Esophagus squamous epithelium (tissue), 5 donors: ENCODE data around the gene RNF213. TPM values are rescaled to one million over a fixed set of nuclear protein-coding genes. Genes with fewer than 3 reads are reported as not detected.

Experiments
- DNase-seq: peaks from one replicate; lab custom pipeline; 2025; lab: John Stamatoyannopoulos, UW
- H3K27ac ChIP-seq, 4 donors: fragments of 200-600 bp; sonication (generic); one replicate each; pipeline ENCODE4 v1.5.1; 2016 to 2019; ENCODE audit warnings: mild to moderate bottlenecking in 1 of 4
- H3K27me3 ChIP-seq, 4 donors: fragments of 200-600 bp; sonication (generic); 1 replicate in 3 of 4; 2 replicates in 1 of 4; pipeline versions ENCODE4 v1.5.1 to v1.6.0; 2017 to 2021; ENCODE audit warnings: antibody characterized with exemption in 1 of 4
- H3K36me3 ChIP-seq, 3 donors: fragments of 200-600 bp; sonication (generic); one replicate each; pipeline ENCODE4 v1.5.1; 2016 to 2019
- H3K4me1 ChIP-seq, 3 donors: fragments of 200-600 bp; sonication (generic); one replicate each; pipeline ENCODE4 v1.5.1; 2017 to 2019
- H3K4me3 ChIP-seq, 4 donors: fragments of 200-600 bp; sonication (generic); 1 replicate in 3 of 4; 2 replicates in 1 of 4; pipeline ENCODE4 v1.5.1; 2016 to 2019; ENCODE audit warnings: mild to moderate bottlenecking in 2 of 4, moderate library complexity in 1 of 4
- H3K9me3 ChIP-seq, 3 donors: fragments of 200-600 bp; sonication (generic); one replicate each; pipeline ENCODE4 v1.5.1; 2016 to 2019
- CTCF ChIP-seq, 6 experiments: fragments of 450-650 bp in 4 of 6; fragments of 200-600 bp in 2 of 6; sonication (generic) in 2 of 6; IDR thresholded peaks; one replicate each; pipeline ENCODE4 v1.5.1; 2016 to 2019; ENCODE audit warnings: antibody characterized with exemption in 6 of 6, mild to moderate bottlenecking in 4 of 6, moderate library complexity in 4 of 6
- POLR2A ChIP-seq, 4 donors: fragments of 450-650 bp; IDR thresholded peaks; one replicate each; pipeline ENCODE4 v1.6.1; 2017; ENCODE audit warnings: antibody characterized with exemption in 4 of 4, mild to moderate bottlenecking in 4 of 4, moderate library complexity in 3 of 4
- WGBS, 2 donors: methylation state at CpG; one replicate each; pipeline ENCODE4 v1.1.5; 2018; 5-methylcytosine and 5-hydroxymethylcytosine counted together
- intact Hi-C: fragments of 100-400 bp; cut with DNase I; formaldehyde crosslinking; loops from one replicate; pipeline ENCODE4 v1.15.0; 2022
- total RNA-seq, 4 donors: library from RNA; depleted of rRNA; stranded (reverse); fragments of >200 nt; gene quantifications; one replicate each; pipeline ENCODE4 v1.1.0, GENCODE V29; 2016
- donor health status: DM: yes; HTN: yes; CAD: no.

RNF213 gene
- total RNA-seq, 4 donors from 2014 or later, result 56.1 to 67.9 (median 60.9) TPM

DNA sequence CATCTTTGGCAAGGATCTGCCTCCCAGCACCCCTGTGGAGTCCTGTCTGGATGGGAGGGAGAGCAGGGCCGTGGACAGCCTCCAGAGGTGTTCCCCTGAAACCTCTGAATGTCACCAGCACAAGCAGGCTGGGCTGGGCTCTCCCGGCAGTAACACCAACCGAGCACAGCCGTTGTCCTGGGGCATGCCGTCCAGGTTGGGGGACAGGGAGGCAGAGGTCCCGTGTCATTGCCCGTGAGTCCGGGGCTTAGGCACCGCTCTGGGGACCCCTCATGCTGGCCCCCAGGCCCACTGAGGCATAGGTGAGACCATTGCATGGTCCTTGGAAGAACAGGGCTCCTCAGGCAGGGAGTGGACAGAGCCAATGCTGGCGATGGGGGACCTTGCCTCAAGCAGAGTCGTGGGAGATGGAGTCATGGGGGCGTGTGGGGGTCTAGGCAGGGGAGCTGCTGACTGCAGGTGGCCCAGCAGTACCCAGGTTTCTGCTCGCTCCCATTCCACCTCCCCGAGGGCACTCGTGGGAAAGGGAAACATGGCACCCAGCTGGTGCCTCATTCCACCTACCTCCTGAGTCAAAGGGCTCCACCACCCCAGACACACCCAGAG, 171.8 kb downstream of the RNF213 start:
- Histone ChIP-seq H3K27ac (no peak overlapping the region), H3K9me3 (no peaks in the 10 kb centered on the region), H3K27me3 (no peaks in the 10 kb centered on the region), H3K4me3 (no peak overlapping the region), H3K4me1 (peaks cover 0 to 10% (median 4%) of the 10 kb centered on the region in 3 donors), H3K36me3 (peaks cover 0 to 6% (median 0%) of the 10 kb centered on the region in 3 donors)
- TF ChIP-seq POLR2A (IDR thresholded peaks at IDR 0.05) (no peak), CTCF (IDR thresholded peaks at IDR 0.05) (no peak)
- intact Hi-C loops, result loop anchor here (5.0 kb wide), 1 partner anchor 540 kb away; no protein-coding TSS in a partner anchor
- 60 to 68% methylated on average over 1 to 6 of the region's 15 CpGs for WGBS, 2 donors
- no peak for DNase-seq

DNA sequence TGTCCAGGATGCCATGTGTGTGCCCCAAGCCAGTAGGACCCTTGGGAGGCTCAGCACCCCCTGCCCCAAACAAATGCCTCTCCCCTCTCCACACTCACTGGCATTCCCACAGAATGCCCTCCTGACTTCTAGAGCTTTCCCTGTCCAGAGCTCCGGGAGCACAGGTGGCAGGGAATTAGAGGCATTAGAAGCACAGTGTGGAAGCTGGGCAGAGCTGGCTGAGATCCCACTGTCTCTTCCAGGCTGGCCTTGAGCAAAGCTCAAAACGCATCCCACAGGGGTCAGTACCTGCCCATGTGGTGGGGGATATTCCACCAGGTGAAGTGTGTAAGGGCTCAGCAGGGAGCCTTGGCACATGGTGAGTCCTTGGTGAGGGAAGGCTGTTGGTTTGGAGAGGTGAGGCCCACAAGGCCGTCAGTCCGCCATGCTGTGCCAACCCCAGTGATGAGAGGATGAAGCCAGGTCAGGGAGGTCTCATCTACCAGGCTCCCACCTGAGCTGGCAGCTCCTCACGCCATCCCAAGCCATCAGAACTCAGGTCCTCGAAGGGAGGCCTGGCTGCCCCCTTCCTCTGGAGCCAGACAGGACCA, 172.4 kb downstream of the RNF213 start:
- no peak overlapping the region for H3K4me3 ChIP-seq
- WGBS, 2 donors, result 90% methylated on average over 2 of the region's 6 CpGs; no CpG with 5 or more reads in 1 of the 2 donors
- H3K27me3 ChIP-seq, result no peaks in the 10 kb centered on the region
- H3K27ac ChIP-seq, result no peak overlapping the region
- H3K36me3 ChIP-seq, result peaks cover 0 to 6% (median 0%) of the 10 kb centered on the region in 3 donors
- H3K4me1 ChIP-seq, result peaks cover 0 to 10% (median 4%) of the 10 kb centered on the region in 3 donors
- no peak for DNase-seq
- no peaks in the 10 kb centered on the region for H3K9me3 ChIP-seq
- intact Hi-C loops, result loop anchor here (5.0 kb wide), 1 partner anchor 539 kb away; no protein-coding TSS in a partner anchor
- TF ChIP-seq CTCF (IDR thresholded peaks at IDR 0.05), result no peak
- TF ChIP-seq POLR2A (IDR thresholded peaks at IDR 0.05), result no peak

DNA sequence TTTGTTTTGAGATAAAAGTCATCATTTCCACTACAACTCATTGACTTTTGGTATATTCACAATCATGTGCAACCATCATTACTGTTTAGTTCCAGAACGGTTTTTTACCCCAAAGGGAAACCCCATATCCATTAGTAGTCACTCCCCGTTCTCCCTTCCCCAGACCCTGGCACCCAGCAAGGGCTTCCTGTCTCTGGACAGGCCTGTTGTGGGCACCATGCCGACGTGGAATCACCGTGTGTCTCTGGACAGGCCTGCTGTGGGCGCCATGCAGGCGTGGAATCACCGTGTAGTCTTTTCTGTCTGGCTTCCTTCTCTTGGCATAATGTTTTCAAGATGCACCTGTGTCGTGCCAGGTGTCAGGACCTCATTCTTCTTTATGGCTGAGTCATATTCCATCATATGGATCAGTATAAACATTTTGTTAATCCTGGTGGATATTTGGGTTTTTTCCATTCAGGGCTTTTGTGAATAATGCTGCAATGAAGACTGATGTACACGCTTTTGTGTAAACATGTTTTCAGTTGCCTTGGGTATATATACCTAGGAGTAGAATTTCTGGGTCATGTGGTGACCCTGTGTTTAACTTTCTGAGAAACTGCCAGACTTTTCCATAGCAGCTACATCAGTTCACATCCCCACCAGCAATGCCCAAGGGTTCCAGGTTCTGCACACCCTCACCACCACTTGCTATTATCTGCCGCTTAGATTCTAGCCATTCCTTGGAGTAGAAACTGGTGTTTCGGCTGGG, 173.4 kb downstream of the RNF213 start:
- Histone ChIP-seq H3K36me3 (peaks cover 0 to 6% (median 0%) of the 10 kb centered on the region in 3 donors), H3K27ac (no peak overlapping the region), H3K9me3 (no peaks in the 10 kb centered on the region), H3K4me3 (no peak overlapping the region), H3K4me1 (peaks cover 0 to 10% (median 4%) of the 10 kb centered on the region in 3 donors), H3K27me3 (no peaks in the 10 kb centered on the region)
- TF ChIP-seq CTCF (IDR thresholded peaks at IDR 0.05) (no peak), POLR2A (IDR thresholded peaks at IDR 0.05) (no peak)
- intact Hi-C loops, result loop anchor here (5.0 kb wide), 1 partner anchor 538 kb away; no protein-coding TSS in a partner anchor
- WGBS, 2 donors, result 56 to 64% methylated on average over 10 to 11 of the region's 12 CpGs
- DNase-seq, result no peak

- H3K4me3 ChIP-seq, result no peak overlapping the region
- intact Hi-C loops, result no loop called here
Measured at GRCh38 chr17:80437532-80437931, 176.9 kb downstream of the RNF213 start.

More at GRCh38 chr17:80437532-80437931, 176.9 kb downstream of the RNF213 start:
- 80 to 83% methylated on average over 7 to 8 of the region's 10 CpGs for WGBS, 2 donors
- no peaks in the 10 kb centered on the region for H3K27me3 ChIP-seq
- H3K36me3 ChIP-seq, result no peaks in the 10 kb centered on the region
- DNase-seq, result no peak
- no peaks in the 10 kb centered on the region for H3K9me3 ChIP-seq
- TF ChIP-seq CTCF (IDR thresholded peaks at IDR 0.05) (no peak), POLR2A (IDR thresholded peaks at IDR 0.05) (no peak)
- H3K4me1 ChIP-seq, result no peaks in the 10 kb centered on the region
- no peak overlapping the region for H3K27ac ChIP-seq
